GM12872 (cell line): Measurements from ENCODE around the gene NME9.

ENCODE experiments used
- TF ChIP-seq, protein P1 (sequence below): IDR thresholded peaks from 3 replicates; pipeline ENCODE4 v1.5.1; 2011; ENCODE audit warnings: low read depth, mild to moderate bottlenecking, low read length, moderate library complexity; ENCODE audit not compliant: insufficient read depth

NME9 gene

GRCh38 chr3:138373736-138374094 is 44.1 kb upstream of the NME9 start:
- TF ChIP-seq, protein P1, sequence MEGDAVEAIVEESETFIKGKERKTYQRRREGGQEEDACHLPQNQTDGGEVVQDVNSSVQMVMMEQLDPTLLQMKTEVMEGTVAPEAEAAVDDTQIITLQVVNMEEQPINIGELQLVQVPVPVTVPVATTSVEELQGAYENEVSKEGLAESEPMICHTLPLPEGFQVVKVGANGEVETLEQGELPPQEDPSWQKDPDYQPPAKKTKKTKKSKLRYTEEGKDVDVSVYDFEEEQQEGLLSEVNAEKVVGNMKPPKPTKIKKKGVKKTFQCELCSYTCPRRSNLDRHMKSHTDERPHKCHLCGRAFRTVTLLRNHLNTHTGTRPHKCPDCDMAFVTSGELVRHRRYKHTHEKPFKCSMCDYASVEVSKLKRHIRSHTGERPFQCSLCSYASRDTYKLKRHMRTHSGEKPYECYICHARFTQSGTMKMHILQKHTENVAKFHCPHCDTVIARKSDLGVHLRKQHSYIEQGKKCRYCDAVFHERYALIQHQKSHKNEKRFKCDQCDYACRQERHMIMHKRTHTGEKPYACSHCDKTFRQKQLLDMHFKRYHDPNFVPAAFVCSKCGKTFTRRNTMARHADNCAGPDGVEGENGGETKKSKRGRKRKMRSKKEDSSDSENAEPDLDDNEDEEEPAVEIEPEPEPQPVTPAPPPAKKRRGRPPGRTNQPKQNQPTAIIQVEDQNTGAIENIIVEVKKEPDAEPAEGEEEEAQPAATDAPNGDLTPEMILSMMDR, result no peak

DNA sequence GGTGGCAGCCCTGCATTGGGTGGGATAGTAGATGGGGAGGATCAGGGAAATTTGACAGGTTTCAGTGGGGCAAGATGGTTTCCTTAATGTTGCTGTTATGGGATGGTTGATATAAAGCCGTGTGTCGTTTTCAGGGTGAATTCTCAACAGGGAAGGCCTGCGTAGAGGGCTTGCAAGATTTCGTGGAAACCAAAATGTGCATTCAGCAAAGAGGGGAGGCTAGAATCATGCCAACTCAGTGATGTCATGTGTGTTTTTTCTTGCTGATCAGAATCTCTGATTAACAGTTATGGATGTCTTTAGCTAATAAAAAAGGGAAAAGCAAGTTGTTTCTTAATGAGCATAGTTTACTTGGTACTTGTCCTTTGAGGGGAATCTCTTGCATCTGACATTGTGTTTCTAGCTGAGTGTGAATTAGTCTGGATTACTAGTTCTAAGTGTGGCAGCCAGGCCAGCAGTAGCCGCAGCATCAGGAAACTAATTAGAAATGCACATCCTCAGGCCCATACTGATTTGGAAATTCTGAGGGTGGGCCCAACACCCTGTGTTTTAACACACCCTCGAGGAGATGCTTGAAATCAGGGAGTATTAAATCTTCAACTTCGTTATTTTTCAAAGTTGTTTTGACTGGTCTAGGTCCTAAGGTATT is 43.6 kb upstream of the NME9 start:
- TF ChIP-seq, protein P1, result no peak

- TF ChIP-seq, protein P1, result no peak
Observed at GRCh38 chr3:138371070-138371965, 41.7 kb upstream of the NME9 start.

- TF ChIP-seq, protein P1, result no peak
Observed at GRCh38 chr3:138370321-138370720, 40.7 kb upstream of the NME9 start.

- TF ChIP-seq, protein P1, result no peak
Observed at GRCh38 chr3:138369151-138369900, 39.7 kb upstream of the NME9 start.

DNA sequence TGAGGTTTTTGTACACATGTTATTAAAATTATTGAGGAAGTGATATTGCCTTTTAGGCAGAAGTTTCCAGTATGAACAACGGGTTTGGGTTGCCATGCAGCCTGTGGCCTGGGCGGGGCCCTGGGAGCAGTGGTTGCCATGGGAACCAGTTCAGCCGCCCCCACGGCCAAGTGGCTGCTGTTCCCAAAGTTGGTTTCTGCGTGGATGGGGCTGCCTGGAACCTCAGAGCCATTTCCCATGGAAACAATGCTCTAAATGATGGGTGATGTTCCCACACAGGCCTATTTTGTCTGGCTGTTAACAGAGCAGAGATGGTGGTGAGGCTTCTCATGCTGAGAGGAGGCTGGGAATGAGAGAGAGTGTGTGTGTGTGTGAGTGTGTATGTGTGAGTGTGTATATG is 38.3 kb upstream of the NME9 start:
- TF ChIP-seq, protein P1, result no peak

GRCh38 chr3:138367326-138367850 is 37.7 kb upstream of the NME9 start:
- TF ChIP-seq, protein P1, result no peak
